IgD-negative memory B cell (primary cell): ENCODE results near the gene USP21. TPM values are rescaled to one million over a fixed set of nuclear protein-coding genes. Genes with fewer than 3 reads are reported as not detected.
A peak's percentile ranks its signal among the peaks of the same experiment; 100 is the strongest.

ENCODE experiments used
- H3K27ac Mint-ChIP-seq, 3 donors: one replicate each; pipeline ENCODE4 v1.8.0; 2020 to 2022; ENCODE audit warnings: mild to moderate bottlenecking in 3 of 3, mixed read lengths in 3 of 3, moderate library complexity in 1 of 3
- H3K27me3 Mint-ChIP-seq: one replicate; pipeline ENCODE4 v1.8.0; 2021; ENCODE audit warnings: mixed read lengths
- H3K36me3 Mint-ChIP-seq: one replicate; pipeline ENCODE4 v1.8.0; 2020; ENCODE audit warnings: mild to moderate bottlenecking, mixed read lengths
- H3K4me1 Mint-ChIP-seq, 3 donors: one replicate each; pipeline ENCODE4 v1.8.0; 2020 to 2022; ENCODE audit warnings: mixed read lengths in 3 of 3, mild to moderate bottlenecking in 1 of 3
- H3K4me3 Mint-ChIP-seq, 4 donors: one replicate each; pipeline ENCODE4 v1.8.0; 2020 to 2022; ENCODE audit warnings: mild to moderate bottlenecking in 4 of 4, mixed read lengths in 4 of 4, moderate library complexity in 3 of 4
- H3K9me3 Mint-ChIP-seq, 3 donors: one replicate each; pipeline ENCODE4 v1.8.0; 2020 to 2021; ENCODE audit warnings: mixed read lengths in 3 of 3, mild to moderate bottlenecking in 1 of 3
- polyA plus RNA-seq: library from polyadenylated mRNA; unstranded; fragments of 300-500 nt; fragmentation: Illumina TruSeq; gene quantifications from one replicate; pipeline ENCODE4 v1.2.3, GENCODE V29; 2021

Gene USP21
- polyA plus RNA-seq, 1 donor from 2014 or later = 30.1 TPM

DNA sequence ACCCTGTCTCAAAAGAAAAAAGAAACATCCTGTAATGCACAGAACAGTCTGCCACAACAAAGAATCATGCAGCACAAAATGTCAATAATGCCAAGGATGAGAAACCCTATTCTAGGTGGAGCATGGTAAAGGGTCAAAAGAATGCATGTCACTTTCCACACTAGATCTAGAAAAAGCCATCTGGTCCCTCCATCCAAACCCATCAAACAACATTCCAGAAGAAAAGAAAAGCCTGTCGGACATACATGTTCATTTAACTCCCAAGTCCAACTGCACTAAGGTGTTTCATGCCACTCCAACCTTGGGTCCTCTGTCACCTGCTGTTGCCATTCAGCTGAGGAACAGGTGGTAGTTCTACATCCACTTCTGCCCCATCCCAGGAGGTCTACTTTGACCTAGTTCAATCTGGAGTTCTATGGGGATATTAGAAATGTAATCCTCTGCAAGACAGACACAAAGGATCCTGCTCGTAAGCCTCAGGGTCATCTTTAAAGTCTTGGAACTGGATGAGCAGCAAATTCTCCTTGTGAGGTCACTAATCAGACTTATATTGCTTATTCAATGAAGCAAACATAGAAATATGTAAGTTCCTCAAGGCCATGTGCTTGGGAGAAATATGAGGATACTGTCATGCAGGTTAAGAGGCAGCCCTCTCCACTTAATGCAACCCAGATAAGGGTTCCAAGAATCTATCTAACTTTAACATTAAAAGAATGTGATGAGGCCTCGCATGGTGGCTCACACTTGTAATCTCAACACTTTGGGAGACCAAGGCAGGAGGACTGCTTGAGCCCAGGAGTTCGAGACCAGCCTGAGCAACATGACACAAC lies 30.5 kb upstream of the USP21 start:
- no peak overlapping the region for H3K27ac Mint-ChIP-seq

DNA sequence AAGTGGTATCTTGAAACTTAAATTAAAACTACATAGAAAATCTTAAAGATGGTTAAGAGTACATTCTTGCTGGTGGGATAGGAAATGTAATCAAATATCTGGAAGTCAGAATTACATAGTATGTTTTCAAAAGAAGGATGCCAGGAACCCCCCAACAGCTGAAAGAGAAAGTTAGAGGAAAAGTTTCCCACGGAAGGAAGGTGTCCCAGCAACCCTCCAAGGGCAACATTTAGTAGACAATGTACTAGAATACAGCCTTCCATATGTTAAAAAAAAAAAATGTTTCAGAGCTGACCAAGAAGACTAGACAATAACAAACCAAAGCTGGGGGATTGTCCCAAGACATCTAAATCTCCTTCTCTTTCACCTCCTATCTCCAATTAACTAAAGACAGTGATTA lies 29.0 kb upstream of the USP21 start:
- H3K4me1 Mint-ChIP-seq = peaks cover 16 to 37% (median 18%) of the 10 kb centered on the region in 3 donors
- H3K27ac Mint-ChIP-seq = peak overlapping the region in 2 of 3 donors; percentile 26 to 92
- peak overlapping the region in 3 of 4 donors; percentile 3 to 84 (median 27) for H3K4me3 Mint-ChIP-seq
- no peaks in the 10 kb centered on the region for H3K27me3 Mint-ChIP-seq
- peaks cover 8% of the 10 kb centered on the region for H3K36me3 Mint-ChIP-seq
- no peaks in the 10 kb centered on the region for H3K9me3 Mint-ChIP-seq

More for the DNA sequence above, 30.5 kb upstream of the USP21 start:
- Mint-ChIP-seq H3K4me3 (peak overlapping the region in 2 of 4 donors; percentile 22 to 42), H3K36me3 (peaks cover 8% of the 10 kb centered on the region), H3K9me3 (no peaks in the 10 kb centered on the region), H3K27me3 (no peaks in the 10 kb centered on the region), H3K4me1 (peaks cover 16 to 35% (median 16%) of the 10 kb centered on the region in 3 donors)

DNA sequence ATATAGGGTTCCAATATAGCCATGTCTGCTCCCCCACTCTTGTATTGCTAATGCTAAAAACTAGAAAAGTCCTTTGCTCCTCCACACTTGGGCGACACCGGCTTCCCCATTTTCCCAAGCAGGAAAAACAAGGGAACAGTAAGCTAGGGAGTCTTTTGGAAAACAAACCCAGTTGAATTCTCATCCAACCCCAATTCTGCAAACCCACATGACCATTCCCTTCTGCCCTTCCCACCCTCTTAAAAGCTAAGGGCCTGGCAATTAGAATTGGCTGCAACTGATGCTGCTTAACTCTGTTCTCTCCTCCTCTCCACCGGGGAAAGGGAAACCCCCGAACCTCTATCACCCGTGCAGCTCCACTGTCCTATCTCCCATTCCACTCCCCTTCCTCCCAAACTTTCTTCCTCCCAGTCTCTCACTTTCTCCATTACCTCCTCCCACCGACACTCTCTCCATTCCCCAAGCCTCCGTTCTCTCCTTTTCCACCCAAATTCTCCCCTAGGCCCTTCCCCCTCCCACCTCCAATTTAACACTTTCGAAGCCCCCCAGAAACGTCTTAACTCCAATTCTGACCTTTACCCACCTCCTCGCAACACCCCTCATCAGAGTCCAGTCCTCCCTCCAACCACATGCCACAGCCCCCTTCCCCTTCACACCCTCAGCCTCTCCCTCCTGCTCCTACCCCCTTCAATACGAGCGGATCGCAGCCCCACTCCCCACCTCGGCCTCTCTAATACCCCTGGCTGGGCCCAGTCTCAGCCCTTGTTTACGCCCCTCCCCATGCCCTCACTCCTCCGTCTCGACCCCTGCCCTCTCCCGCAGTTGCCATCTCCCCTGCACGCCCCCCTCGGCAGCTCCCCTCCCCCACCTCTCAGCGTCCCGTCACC lies 27.5 kb upstream of the USP21 start:
- no peaks in the 10 kb centered on the region for H3K9me3 Mint-ChIP-seq
- H3K4me3 Mint-ChIP-seq = peak overlapping the region in 1 of 4 donors; percentile 84
- H3K27ac Mint-ChIP-seq = peak overlapping the region in 2 of 3 donors; percentile 83 to 92
- H3K36me3 Mint-ChIP-seq = peaks cover 5% of the 10 kb centered on the region
- H3K27me3 Mint-ChIP-seq = no peaks in the 10 kb centered on the region
- peaks cover 16 to 34% (median 20%) of the 10 kb centered on the region in 3 donors for H3K4me1 Mint-ChIP-seq

DNA sequence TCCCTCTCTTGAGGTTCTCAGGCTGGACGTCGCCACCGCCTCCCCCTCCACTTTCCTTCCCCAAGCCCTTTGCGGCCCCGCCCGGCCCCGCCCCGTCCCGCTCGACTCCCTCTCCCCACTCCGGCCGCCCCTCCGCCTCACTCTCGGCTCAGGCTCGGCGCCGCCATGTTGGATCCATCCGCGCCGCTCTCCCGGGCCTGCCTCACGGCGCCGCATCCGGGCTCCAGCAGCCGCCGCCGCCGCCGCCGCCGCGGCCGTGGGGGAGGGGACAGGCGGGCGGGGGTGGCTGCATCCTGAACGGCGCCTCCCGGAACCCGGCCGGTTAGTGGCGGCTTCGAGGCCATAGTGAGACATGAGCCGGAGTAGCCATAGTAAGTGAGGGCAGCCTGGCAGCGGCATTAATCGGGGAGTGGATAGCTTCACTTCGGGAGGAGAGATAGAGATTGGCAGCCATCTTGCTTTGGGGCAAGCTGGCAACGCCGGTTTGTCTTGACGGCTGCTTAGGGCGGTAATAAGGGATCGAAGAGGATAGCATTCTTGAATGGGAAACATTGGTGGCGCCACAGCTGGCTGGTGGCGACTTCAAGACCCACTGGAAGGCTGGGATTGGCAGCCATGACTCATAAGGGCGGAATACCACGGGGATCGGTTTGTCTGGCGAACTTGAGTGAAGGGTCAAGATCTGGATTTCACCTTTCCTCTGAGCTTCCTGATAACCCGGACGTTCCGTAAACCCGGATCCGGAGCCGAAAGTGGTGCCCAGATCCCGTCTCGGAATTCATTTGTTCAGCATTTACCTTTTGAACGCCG lies 26.7 kb upstream of the USP21 start, which contains the start of gene DEDD:
DEDD (minus strand) TSS at position 258 of the 810 bp plus-strand sequence. CDS start 8,205 bp downstream, outside the sequence.
- peak within 1 kb of the TSS in 1 of 4 donors; percentile 84 for H3K4me3 Mint-ChIP-seq
- H3K4me1 Mint-ChIP-seq = peaks cover 16 to 29% (median 17%) of the 10 kb centered on the region in 3 donors
- H3K36me3 Mint-ChIP-seq = peaks cover 5% of the 10 kb centered on the region
- no peaks in the 10 kb centered on the region for H3K9me3 Mint-ChIP-seq
- no peaks in the 10 kb centered on the region for H3K27me3 Mint-ChIP-seq
- H3K27ac Mint-ChIP-seq = peak within 1 kb of the TSS in 2 of 3 donors; percentile 83 to 92

DNA sequence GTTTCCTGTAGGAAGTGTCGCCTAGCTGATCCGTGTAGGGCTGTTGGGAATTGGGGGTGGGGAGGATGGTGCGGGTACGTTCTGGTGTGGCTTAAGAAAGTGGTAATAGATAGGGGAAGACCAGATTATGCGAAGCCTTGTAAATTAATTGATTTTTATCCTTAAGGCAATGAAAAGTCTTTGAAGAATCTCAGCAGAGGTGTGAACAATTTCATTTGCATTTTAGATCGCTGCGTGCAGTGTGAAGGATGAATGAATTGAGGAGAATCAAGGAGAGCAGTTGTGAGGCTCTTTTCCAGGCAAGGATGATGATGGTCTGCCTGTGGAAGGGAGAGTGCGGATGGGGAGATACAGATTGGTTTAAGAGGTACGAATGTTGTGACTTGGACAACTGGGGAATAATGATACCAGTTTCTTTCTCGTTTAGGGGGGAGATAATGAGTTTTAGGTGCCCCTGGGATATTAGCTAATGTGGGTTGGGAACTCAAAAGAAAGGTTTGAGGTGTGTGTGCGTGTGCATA lies 26.0 kb upstream of the USP21 start:
- Mint-ChIP-seq H3K4me3 (no peak overlapping the region), H3K27ac (no peak overlapping the region), H3K36me3 (peaks cover 5% of the 10 kb centered on the region), H3K4me1 (peaks cover 17 to 24% (median 18%) of the 10 kb centered on the region in 3 donors), H3K27me3 (no peaks in the 10 kb centered on the region), H3K9me3 (no peaks in the 10 kb centered on the region)

DNA sequence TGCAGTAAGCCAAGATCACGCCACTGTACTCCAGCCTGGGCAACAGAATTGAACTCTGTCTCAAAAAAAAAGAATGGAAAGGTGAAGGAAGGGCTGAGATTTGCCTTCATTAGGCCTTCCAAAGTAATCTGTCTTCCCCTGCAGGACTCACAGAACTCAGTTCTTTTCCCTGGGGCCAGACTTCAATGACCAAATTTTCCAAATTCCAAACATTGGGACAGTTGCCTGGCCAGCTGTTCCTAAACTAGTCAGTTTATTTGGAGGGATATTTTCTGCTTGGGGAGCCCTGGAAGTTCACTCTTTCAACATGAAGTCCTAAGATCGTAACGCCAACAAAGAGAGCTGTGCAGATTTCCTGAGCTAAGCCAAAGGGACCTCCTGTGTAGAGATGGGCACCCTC lies 21.4 kb upstream of the USP21 start:
- Mint-ChIP-seq H3K27me3 (no peaks in the 10 kb centered on the region), H3K4me3 (peak overlapping the region in 1 of 4 donors; percentile 70), H3K27ac (peak overlapping the region in 1 of 3 donors; percentile 32), H3K36me3 (no peaks in the 10 kb centered on the region), H3K9me3 (no peaks in the 10 kb centered on the region), H3K4me1 (peaks cover 2 to 7% (median 7%) of the 10 kb centered on the region in 3 donors)

DNA sequence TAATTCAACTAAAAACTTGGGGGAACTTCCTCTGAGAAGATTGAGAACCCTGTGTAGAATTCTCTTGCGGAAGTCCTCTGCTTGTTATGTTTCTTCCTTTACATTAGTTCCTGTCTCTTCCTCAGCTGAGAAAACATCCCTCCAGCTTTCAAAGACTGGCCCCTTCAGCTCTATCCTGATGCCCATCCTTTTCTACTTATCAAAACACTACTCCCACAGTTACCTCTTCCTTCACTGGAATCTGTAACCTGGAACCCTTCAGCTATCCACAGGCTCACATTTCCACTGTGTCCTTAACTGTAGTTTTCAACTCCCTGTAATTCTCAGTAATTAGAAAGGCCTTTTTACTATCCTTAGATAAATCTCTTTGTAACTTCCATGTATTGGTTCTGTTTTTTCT lies 20.9 kb upstream of the USP21 start:
- Mint-ChIP-seq H3K27me3 (no peaks in the 10 kb centered on the region), H3K36me3 (no peaks in the 10 kb centered on the region), H3K4me1 (peaks cover 2 to 7% (median 7%) of the 10 kb centered on the region in 3 donors), H3K9me3 (no peaks in the 10 kb centered on the region), H3K4me3 (peak overlapping the region in 1 of 4 donors; percentile 70), H3K27ac (peak overlapping the region in 2 of 3 donors; percentile 32 to 52)

DNA sequence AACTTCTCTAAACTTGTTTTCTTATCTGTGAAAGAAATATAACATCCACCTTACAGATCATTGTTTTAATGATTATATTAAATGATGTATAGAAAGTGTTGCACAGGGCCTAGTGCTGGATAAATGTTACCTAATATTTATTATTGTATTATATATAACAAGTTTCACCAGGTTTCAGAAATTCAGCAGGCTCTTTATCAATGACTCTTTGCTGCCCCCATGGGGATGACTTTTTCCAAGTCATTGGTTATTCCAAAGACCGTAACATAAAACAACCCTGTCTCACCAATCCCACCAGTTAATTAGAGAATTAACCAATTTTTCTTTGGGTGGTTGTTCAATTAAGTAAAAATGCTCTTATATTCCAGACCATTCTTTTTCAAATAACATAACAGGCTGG lies 19.5 kb upstream of the USP21 start:
- Mint-ChIP-seq H3K9me3 (no peaks in the 10 kb centered on the region), H3K27me3 (no peaks in the 10 kb centered on the region), H3K4me3 (peak overlapping the region in 1 of 4 donors; percentile 23), H3K27ac (no peak overlapping the region), H3K36me3 (no peaks in the 10 kb centered on the region), H3K4me1 (peaks cover 2 to 7% (median 7%) of the 10 kb centered on the region in 3 donors)

DNA sequence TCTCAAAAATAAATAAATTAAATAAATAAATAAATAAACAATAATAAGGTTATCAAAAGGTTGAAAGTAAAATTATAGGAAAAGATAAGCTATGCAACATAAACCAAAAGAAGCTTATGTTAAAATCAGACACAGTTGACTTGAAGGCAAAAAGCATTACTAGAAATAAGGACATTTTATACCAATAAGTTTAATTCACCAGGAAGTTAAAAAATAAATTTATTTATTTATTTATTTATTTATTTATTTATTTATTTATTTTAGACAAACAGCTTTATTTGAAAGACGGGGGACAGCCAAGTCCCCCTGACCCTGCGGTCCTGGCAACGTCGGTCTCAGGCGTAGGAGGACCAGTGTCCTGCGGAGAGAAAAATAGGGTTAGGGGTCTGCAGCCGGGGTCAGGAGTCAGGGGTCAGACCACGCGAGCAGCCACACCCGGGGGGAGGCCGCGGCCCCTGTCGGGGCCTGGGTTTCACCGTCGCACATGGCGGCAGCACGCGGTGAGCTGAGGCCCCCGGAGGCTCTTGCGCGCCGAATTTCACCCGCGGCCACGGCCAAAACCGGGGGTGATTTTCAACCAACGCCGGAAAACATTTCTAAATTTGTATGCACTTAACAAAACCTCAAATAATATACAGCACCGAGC lies 18.4 kb upstream of the USP21 start:
- H3K9me3 Mint-ChIP-seq = no peaks in the 10 kb centered on the region
- H3K36me3 Mint-ChIP-seq = no peaks in the 10 kb centered on the region
- H3K27me3 Mint-ChIP-seq = no peaks in the 10 kb centered on the region
- no peak overlapping the region for H3K4me3 Mint-ChIP-seq
- H3K4me1 Mint-ChIP-seq = peaks cover 0 to 7% (median 5%) of the 10 kb centered on the region in 3 donors
- no peak overlapping the region for H3K27ac Mint-ChIP-seq

DNA sequence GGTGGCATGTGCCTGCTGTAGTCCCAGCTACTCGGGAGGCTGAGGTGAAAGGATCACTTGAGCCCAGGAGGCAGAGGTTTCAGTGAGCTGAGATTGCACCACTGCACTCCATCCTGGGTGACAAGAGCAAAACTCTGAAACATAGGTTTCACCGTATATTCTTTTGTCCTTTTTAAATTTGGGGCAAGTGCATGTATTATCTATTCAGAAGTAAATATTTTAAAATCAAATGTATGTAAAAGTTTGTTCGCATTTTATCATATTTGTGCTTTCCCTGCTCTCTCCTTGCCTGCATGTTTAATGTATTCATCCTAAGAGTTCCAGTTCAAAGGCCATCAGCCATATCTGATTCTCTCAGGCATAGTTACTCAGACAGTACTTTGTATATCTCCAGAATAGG lies 13.5 kb upstream of the USP21 start:
- H3K4me1 Mint-ChIP-seq = no peaks in the 10 kb centered on the region

DNA sequence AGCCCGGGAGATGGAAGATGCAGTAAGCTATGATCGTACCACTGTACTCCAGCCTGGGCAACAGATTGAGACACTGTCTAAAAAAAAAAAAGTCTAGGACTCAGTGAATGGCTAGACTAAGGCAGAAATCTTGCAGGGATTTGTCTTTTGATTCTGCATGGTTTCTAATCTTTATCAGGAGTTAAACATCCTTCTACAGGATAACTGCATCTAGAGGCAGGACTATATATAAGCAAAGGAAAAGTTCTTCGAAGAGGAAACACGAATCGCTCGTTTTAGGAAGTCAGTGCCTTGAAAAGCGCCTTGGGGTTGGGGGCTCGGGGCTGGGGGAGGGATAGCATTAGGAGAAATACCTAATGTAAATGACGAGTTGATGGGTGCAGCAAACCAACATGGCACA lies 6.1 kb upstream of the USP21 start:
- Mint-ChIP-seq H3K27me3 (no peaks in the 10 kb centered on the region), H3K36me3 (no peaks in the 10 kb centered on the region), H3K9me3 (no peaks in the 10 kb centered on the region), H3K4me1 (peaks cover 12 to 34% (median 13%) of the 10 kb centered on the region in 3 donors), H3K27ac (peak overlapping the region; percentile 81 to 100 (median 95)), H3K4me3 (peak overlapping the region; percentile 96 to 99 (median 97))

More for the DNA sequence above, 13.5 kb upstream of the USP21 start:
- H3K27ac Mint-ChIP-seq = no peak overlapping the region
- no peaks in the 10 kb centered on the region for H3K36me3 Mint-ChIP-seq
- no peak overlapping the region for H3K4me3 Mint-ChIP-seq
- no peaks in the 10 kb centered on the region for H3K9me3 Mint-ChIP-seq
- H3K27me3 Mint-ChIP-seq = no peaks in the 10 kb centered on the region

DNA sequence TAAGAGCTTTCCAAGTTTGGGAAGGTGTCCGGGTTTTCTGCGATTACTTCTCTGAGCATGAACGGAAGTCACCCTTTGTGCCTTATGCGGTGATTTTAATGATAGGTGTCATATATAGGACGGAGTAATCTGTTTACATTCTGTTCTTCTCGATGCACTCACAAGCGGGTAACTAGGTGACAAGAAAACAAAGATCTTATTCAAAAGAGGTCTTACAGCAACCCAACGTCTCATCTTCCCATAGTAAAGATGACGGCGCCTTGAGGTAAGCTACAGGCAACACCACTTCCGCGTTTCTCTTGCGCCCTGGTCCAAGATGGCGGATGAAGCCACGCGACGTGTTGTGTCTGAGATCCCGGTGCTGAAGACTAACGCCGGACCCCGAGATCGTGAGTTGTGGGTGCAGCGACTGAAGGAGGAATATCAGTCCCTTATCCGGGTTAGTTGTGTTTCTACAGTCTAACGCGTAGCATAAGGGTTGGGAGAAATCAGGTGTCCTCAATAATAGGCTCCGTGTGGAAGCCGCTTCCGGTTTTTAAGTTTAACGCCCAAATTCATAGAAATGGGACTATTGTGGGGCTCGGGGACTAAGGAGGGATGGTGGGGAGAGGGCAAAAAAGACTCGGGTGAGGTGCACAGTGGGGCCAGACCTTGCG lies 5.5 kb upstream of the USP21 start, which contains the start of gene UFC1:
UFC1 (plus strand) TSS at position 297 of the 656 bp plus-strand sequence; CDS start at position 317, 20 bp downstream.
- Mint-ChIP-seq H3K36me3 (no peaks in the 10 kb centered on the region), H3K4me1 (peaks cover 12 to 40% (median 15%) of the 10 kb centered on the region in 3 donors), H3K9me3 (no peaks in the 10 kb centered on the region), H3K4me3 (peak within 1 kb of the TSS; percentile 96 to 99 (median 97)), H3K27ac (peak within 1 kb of the TSS; percentile 95 to 100 (median 100)), H3K27me3 (no peaks in the 10 kb centered on the region)

DNA sequence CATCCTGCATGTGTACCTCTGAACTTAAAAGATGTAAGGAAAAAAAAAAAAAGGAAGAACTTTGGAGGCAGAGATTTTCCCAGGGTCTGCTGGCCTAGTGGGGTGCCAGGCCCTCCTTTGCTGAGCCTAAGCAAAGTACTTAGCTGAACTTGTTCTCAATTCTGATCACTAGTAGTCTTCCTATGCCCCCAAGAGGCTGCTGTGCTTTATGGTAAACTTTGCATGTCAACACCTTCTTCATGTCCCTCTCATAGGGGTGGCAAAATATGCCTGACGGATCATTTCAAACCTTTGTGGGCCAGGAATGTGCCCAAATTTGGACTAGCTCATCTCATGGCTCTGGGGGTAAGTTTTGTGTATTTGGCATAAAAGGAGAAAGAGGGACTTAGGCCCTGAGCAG lies 1.4 kb upstream of the USP21 start:
- no peaks in the 10 kb centered on the region for H3K36me3 Mint-ChIP-seq
- H3K4me1 Mint-ChIP-seq = peaks cover 35 to 52% (median 39%) of the 10 kb centered on the region in 3 donors
- H3K9me3 Mint-ChIP-seq = no peaks in the 10 kb centered on the region
- peak overlapping the region in 2 of 3 donors; percentile 8 to 88 for H3K27ac Mint-ChIP-seq
- peak overlapping the region in 3 of 4 donors; percentile 0 to 93 (median 9) for H3K4me3 Mint-ChIP-seq
- no peaks in the 10 kb centered on the region for H3K27me3 Mint-ChIP-seq
